ENCODE results near the gene WWOX. TPM values are rescaled to one million over a fixed set of nuclear protein-coding genes. Genes with fewer than 3 reads are reported as not detected.

WWOX gene
- total and polyA plus RNA-seq, 2 of the 8 experiments (the other 6 are each of a cell fraction or from before 2014, with no cell fraction given): 5.4 to 16.7 TPM

GRCh38 chr16:78660795-78661194, 561.3 kb downstream of the WWOX start:
- Histone ChIP-seq H2BK5ac (ENCODE audit: low read depth, low read length) (no peak overlapping the region), H3K23me2 (ENCODE audit: low read depth, low read length) (no peaks in the 10 kb centered on the region), H3K4me2 (ENCODE audit: insufficient read depth in 1 of 2, low read depth in 2 of 2, low read length in 2 of 2) (no peak overlapping the region), H3K9ac (replicated peaks in 1 of 4; ENCODE audit: extremely low read depth in 1 of 4, low read depth in 3 of 4, low read length in 3 of 4) (no peak overlapping the region), H2BK120ac (replicated peaks; ENCODE audit: low read depth, low read length) (no peak overlapping the region), H2AFZ (ENCODE audit: low read length) (no peak overlapping the region), H3K56ac (replicated peaks; ENCODE audit: insufficient read length, low read depth, low read length) (no peak overlapping the region), H3K4ac (replicated peaks; ENCODE audit: insufficient read length, low read depth, low read length) (no peak overlapping the region), H3K18ac (ENCODE audit: extremely low read depth, low read length) (no peak overlapping the region), H3K14ac (ENCODE audit: insufficient read length) (no peak overlapping the region), H3K27ac (ENCODE audit: low read depth, low read length) (no peak overlapping the region), H2BK12ac (ENCODE audit: low read depth, low read length) (no peak overlapping the region), H3K4me1 (replicated peaks in 1 of 4; ENCODE audit: control insufficient read depth in 3 of 4, insufficient read depth in 4 of 4, low read length in 3 of 4) (peaks cover 0 to 3% (median 0%) of the 10 kb centered on the region in 4 experiments; a peak in 1 of 7 replicates), H2AK5ac (ENCODE audit: low read depth, low read length) (no peak overlapping the region), H3K4me3 (ENCODE audit: extremely low read depth in 1 of 4, insufficient read depth in 2 of 4, low read depth in 3 of 4, low read length in 4 of 4) (no peak overlapping the region), H3K27me3 (replicated peaks in 1 of 4; ENCODE audit: control insufficient read depth in 3 of 4, extremely low read depth in 1 of 4, insufficient read depth in 3 of 4, low read length in 3 of 4) (no peaks in the 10 kb centered on the region), H3K9me3 (ENCODE audit: insufficient read depth in 2 of 2, low read depth in 1 of 2, low read length in 1 of 2) (no peaks in the 10 kb centered on the region), H4K8ac (ENCODE audit: extremely low read depth, insufficient read depth, low read length) (no peak overlapping the region), H2BK20ac (ENCODE audit: low read length) (no peak overlapping the region), H4K20me1 (replicated peaks in 1 of 2; ENCODE audit: control insufficient read depth in 1 of 2, insufficient read depth in 2 of 2, low read length in 2 of 2) (no peaks in the 10 kb centered on the region), H3K23ac (ENCODE audit: insufficient read length) (no peak overlapping the region), H4K91ac (replicated peaks; ENCODE audit: insufficient read length, low read length) (no peak overlapping the region), H3K36me3 (ENCODE audit: control insufficient read depth in 2 of 4, insufficient read depth in 4 of 4, low read length in 3 of 4) (no peaks in the 10 kb centered on the region), H2BK15ac (ENCODE audit: low read length) (no peak overlapping the region), H4K5ac (ENCODE audit: insufficient read length, low read depth, low read length) (no peak overlapping the region), H3K79me1 (ENCODE audit: low read depth, low read length) (no peaks in the 10 kb centered on the region), H3K79me2 (ENCODE audit: control insufficient read depth in 1 of 2, insufficient read depth in 2 of 2, low read length in 2 of 2) (no peaks in the 10 kb centered on the region)
- FAIRE-seq (no peak), DNase-seq (ENCODE audit: low read depth in 1 of 2, low spot score in 2 of 2) (no peak)
- WGBS, 2 experiments (ENCODE audit: extremely low coverage in 1 of 2, insufficient coverage in 1 of 2, insufficient read length in 1 of 2, insufficient replicate concordance in 2 of 2, low coverage in 1 of 2, low lambda C conversion rate in 2 of 2, missing lambda C conversion rate in 1 of 2): 91% methylated on average over 1 of the region's 1 CpG; no CpG with 5 or more reads in 1 of the 2 experiments
- ChIA-PET POLR2A (ENCODE audit: partially characterized antibody) (no interaction called here), CTCF (ENCODE audit: partially characterized antibody) (no interaction called here)
- TF ChIP-seq YY1 (IDR thresholded peaks at IDR 0.05; ENCODE audit: low read depth, low read length) (no peak), NANOG (IDR thresholded peaks at IDR 0.05; ENCODE audit: insufficient read depth, low read depth, low read length, poor library complexity, severe bottlenecking) (no peak), KDM5A (IDR thresholded peaks at IDR 0.05; ENCODE audit: low read length) (no peak), HDAC6 (IDR thresholded peaks at IDR 0.05; ENCODE audit: low read depth, low read length) (no peak), CBX8 (IDR thresholded peaks at IDR 0.05; ENCODE audit: borderline replicate concordance, low read depth, low read length) (no peak), EP300 (IDR thresholded peaks at IDR 0.05; ENCODE audit: borderline replicate concordance in 1 of 2, low read depth in 2 of 2, low read length in 2 of 2) (no peak), SIN3A (conservative IDR thresholded peaks at IDR 0.05 in 1 of 2, IDR thresholded peaks at IDR 0.05 in 1 of 2; ENCODE audit: low read depth in 1 of 2, low read length in 2 of 2) (no peak), SRF (IDR thresholded peaks at IDR 0.05; ENCODE audit: low read depth, low read length) (no peak), TBP (IDR thresholded peaks at IDR 0.05; ENCODE audit: low read depth, low read length) (no peak), SIRT6 (IDR thresholded peaks at IDR 0.05; ENCODE audit: low read length) (no peak), SP4 (IDR thresholded peaks at IDR 0.05; ENCODE audit: low read length) (no peak), JUN (IDR thresholded peaks at IDR 0.05; ENCODE audit: low read depth, low read length) (no peak)

All from H1 (cell line).